HG03103 (cell line): ENCODE data around the gene C12orf76.
"Not testable (repeated sequence)": the region's sequence is repeated elsewhere in the genome, so short reads cannot be mapped to it uniquely, and the experiment has no call there.

ENCODE experiments used
- ATAC-seq: cut with Tn5 transposase; IDR thresholded peaks from one replicate; pipeline ENCODE4 v1.9.1; 2021; ENCODE audit warnings: low read depth; ENCODE audit not compliant: unreplicated experiment

Gene C12orf76, protein sequence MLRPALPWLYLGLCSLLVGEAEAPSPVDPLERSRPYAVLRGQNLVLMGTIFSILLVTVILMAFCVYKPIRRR

DNA sequence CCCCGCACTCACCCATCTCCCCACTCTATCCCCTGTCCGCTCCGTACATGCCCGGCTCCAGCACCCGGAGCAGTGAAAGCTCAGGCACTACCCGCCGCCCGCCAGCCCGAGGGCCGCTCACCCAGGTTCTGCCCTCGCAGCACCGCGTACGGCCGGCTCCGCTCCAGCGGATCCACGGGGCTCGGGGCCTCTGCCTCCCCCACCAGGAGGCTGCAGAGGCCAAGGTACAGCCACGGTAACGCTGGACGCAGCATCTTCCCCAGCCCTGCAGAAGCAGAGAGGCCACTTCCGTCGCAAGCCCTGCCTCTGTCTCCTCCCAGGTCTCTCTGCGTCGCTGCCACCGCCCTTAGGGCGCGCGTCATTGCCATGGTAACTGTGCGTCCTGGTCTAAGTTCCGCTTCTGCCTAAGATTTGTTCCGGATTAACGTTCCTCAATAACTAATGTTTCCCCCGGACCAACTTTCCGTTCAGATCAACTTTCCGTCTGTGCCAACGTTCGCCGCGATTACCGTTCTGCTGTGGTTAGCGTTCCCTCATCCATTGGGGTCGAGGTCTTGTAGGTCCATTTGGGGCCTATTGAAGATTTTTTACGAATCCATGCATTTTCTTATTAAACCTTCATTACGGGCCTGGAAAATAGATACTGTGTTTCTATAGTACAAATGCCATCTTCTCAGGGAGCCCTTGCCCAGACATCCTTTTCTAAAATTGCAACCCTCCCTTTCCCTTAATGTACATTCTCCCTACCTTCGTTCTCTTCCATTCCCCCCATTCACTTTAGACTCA is at the start of gene C12orf76:
Gene C12orf76, minus strand, starts transcription at position 281 of the 786 bp plus-strand sequence. Its CDS starts 27 bp downstream, at position 254.
- peak; percentile 96 for ATAC-seq

DNA sequence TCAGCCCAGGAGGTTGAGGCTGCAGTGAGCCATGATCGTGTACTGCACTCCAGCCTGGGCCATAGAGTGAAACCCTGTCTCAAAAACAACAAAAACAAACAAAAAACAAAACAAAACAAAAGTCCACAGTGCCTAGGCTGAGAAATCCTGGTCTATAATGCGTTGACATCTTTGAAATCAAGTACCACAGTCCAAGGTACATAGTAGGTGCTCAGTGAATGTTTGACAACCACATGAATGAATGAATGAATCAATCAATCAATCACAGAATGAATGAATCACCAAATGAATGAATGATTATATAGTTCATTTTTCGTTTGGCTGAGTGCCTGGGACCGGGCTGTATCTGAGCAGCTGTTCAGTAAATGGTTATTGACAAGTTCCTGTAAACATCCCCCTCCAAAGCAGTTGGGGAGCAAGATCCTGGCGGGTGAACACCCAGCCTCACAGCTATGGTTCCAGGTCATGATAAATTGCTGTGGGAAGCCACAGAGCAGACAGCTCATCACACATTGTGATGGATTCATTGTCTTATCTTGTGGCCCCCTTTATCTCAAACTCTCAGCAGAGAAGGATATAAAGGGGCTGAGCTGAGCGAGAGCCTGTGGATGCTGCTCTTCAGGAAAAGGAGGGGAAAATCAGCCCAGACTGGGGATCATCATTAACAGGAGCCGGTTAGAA is 45.4 kb upstream of the C12orf76 start:
- no peak for ATAC-seq

DNA sequence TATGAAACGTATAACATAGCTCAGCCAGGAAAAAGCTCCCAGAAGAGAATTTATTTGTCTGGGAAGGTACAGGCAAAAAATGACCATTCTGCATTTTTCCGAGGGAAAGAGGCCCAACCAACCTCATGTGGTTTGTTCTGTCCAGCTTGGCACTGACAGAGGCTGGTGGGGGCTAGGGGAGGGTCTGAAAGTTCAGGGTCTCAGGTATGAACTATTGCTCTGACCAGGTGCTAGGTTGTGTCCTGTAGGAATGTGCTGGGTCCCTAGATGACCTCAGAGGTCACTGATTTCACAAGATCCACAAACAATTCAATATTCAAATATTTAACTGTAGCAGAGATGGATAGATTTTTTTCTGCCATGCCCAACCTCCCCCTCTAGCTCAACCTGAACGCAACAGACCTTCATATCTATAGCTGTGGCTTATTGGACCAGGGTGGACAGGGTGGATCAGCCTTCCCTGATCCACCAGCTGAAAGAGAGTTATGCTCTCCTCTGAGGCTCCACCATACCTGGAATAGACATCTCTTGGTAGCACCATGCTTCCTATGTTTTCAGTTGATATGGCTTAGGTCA is 42.9 kb upstream of the C12orf76 start:
- no peak for ATAC-seq

DNA sequence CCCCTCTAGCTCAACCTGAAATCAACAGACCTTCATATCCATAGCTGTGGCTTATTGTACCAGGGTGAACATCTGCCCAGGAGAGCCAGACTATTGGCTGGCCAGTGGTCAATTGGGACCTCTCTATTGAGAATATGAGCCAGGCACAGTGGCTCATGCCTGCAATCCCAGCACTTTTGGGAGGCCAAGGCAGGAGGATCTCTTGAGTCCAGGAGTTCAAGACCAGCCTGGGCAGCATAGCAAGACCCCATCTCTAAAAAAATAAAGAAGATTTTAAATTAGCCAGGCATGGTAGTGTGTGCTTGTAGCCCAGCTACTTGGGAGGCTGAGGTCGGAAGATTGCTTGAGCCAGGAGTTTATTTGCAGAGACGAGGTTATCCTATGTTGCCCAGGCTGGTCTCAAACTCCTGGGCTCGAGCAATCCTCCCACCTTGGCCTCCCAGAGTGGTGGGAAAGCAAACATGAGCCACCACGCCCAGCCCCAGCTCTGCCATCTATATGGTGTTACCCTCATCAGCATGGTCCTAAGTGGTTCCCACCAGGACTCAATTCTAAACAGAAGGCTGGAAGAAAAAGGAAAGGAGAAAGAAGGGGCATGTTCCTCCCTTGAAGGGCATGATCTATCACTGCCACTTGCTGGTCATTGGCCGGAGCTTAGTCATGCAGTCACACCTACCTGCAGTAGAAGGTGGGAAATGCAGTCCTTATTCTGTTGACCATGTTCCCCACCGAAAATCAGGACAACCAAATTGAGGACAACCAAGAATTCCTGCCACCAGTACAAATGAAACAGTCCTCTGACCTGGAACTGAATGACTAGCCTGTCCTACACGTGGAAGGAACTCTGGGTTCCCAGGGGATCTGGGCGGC is 42.2 kb upstream of the C12orf76 start:
- ATAC-seq = no peak

DNA sequence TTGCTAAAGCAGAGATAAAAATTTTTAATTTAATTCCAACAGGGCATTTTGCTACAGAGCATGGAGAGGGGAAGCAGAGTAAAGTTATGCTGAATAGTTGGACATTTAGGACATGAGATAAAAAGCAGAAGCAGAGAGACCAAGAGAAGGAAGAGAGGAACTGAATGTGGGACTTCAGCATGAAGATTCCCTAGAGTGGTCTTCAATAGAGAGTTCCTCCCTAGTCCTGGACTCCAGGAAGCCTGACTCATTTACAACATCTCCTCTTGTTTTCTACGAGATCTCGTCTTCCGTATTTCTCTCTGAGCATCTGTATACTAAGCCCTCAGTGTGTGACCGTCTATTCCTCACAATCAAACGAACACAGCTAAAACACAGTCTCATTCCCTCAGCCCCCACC is 40.6 kb upstream of the C12orf76 start:
- no peak for ATAC-seq

DNA sequence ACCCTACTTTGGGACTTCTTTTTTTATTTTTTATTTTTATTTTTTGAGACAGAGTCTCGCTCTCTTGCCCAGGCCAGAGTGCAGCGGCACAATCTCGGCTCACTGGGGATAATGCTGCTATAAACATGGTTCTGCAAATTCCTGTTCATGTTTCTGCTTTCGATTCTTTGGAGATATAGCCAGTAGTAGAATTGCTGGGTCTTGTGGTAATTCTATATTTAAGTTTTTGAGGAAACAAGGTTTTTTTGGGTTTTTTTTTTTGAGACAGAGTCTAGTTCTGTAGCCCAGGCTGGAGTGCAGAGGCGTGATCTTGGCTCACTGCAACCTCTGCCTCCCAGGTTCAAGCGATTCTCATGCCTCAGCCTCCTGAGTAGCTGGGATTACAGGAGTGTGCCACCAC is 39.9 kb upstream of the C12orf76 start:
- not testable (repeated sequence) for ATAC-seq

DNA sequence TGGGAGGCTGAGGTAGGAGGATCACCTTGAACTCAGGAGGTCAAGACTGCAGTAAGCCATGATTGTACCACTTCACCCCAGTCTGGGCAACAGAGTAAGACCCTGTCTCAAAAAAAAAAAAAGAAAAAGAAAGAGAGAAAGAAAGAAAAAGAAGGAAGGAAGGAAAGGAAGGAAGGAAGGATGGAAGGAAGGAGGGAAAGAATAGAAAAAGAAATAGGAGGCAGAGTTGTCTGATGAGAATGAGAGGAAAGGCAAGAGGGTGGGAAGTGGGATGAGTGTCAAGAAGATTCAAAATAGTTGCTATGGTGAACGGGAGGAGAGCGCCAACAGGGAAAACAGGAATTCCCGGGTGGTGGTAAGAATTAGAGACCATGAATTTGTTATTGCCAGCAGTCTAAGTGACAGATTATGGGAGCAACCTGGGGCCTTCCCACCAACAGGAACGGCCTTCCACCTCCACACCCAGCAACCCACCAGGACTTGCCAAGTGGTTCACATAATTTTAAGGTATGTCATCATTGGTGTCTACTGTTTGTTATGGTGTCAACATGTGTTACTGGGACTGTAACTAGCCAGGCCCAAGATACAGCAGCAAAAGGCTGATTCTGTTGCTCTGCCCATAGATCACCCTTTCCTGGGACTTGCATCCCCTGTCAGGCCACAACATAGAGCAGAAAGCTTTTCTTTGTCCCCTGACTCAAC is 36.1 kb upstream of the C12orf76 start:
- no peak for ATAC-seq

DNA sequence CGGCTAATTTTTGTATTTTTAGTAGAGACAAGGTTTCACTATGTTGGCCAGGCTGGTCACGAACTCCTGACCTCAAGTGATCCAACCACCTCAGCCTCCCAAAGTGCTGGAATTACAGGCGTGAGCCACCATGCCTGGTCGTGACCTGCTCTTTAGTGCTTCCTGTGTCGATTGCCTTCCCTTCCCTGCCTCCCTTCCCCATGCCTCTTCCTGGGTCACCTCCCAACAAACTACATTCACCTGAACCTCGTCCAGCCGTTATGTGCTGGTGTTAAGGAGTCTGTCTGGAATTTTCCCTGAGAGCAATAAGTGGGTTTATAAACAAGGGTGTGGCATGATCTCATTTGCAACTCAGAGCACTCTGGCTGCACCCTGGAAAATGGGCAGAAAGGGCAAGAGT is 32.1 kb upstream of the C12orf76 start:
- ATAC-seq = no peak

DNA sequence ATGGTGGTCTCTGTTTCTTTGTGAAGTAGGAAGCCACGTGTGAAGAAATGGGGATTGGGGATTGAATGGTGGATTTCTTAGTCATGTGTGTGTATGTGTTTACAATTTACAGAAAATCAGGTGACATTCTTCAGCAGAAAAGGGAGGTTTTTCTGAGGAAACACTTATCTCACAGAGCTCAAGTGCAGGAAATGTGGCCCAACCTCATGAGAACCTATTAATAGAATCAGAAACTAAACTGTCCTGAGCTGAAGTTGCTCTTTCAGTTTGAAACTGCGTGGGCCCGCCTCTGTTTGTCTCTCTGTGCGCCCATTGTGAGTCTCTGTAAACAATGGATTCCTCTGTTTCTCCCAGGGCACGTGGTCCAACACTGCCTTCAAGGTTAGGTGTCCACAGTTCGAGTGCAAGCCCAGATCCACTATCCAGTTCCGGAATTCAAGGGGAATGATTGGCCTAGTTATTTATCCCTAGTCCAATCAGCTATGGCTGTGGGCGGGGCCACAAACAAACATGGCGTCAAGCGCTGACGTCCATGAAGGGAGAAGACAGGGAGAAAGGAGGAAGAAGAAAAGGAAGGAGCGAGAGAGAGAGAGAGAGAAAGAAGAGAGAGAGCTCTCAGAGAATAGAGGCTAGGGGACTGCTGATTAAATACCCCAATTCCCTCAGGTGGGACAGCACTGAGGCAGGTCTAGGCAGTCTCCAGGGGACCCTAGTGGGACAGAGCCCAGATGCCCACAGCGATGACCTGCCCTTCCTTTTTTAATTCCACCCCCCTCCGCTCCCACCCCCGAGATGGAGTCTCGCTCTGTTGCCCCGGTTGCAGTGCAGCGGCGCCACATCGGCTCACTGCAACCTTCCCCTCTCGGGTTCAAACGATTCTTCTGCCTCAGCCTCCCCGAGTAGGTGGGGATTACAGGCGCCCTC is 31.4 kb upstream of the C12orf76 start:
- peak; percentile 90 for ATAC-seq

DNA sequence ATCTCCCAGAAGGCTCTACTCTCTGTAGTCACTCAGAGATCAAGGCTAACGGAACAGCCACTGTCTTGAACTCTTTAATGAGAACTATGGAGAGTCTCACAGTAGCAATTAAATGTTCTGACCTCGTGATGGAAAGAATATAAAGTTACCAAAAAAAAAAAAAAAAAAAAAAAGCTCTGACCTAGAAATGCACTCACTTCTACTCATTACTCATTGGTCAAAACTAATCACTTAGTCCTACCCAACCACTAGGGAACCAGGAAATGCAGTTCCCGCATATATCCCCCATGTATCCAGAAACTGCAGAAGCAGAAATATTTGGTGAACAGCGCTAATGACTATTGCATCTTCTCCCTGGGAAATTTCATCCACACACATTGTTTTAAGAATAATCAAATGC is 29.5 kb upstream of the C12orf76 start:
- ATAC-seq = no peak

DNA sequence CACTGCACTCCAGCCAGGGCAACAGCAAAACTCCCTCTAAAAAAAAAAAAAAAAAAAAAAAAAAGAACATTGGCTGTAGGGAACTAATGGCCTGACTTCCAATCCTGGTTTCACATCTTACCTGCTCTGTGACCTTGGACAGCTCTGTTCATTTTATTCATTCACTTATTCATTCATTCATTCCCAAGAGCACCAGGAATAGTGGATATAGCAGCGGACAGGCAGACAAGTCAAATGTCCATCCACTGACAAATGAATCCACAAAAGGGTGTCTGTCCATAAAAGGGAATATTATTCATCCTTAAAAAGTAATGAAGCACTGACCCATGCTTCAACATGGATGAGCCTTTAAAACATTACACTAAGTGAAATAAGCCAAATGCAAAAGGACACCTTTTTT is 27.6 kb upstream of the C12orf76 start:
- no peak for ATAC-seq

DNA sequence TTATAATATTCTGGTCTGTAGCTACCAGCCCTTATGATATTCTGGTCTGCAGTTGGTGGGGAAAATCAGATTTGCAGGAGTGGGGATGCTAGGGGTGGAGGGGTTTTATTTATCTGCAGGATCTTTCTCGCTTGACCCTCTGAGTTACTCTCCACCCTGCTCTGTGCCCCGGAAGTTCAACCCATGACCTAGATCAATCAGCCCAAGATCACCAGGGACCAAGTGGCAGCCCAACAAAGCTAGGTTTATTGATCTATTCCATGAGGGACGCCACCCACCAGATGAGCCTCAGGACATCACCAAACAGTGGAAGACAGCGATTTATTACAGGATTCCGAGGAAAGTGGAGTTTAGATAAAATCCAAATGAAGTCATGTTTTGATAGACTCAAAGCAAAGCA is 25.8 kb upstream of the C12orf76 start:
- ATAC-seq = no peak

DNA sequence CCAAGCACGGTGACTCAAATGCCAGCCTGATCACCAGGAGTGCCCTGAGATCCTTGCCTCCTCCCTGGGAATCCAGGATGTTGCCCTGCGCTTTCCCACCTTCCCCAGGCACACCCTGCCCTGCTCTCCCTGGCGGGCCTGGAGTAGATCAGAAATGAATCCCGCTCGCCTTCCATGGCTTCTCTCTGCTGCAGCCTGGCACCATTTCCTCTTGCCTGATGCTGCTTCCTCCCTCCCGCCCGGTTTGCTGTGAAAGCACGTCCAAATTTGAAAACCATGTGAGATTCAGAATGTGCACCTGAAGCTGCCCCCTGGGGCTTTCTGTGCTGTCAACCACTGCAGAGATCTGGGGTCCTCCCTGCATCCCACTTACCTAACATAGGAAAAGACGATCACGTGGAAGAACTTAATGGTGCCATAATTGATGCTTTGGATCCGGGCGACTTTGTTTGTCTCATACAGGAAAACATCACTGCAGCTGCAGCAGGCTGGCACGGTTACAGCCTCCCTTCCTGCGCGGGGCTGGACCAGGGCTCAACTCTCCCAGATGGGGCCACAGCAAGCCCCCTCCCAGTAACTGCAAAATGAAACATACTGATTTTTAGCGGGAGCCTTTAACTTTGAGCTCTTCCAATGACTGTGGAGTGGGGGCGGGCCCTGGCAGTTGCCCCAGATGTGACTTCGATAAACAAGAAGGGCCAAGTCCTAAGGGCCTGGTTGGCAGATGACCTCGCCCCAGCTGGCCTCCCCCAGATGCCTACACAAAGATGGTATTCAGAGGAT is 24.9 kb upstream of the C12orf76 start:
- ATAC-seq = no peak

DNA sequence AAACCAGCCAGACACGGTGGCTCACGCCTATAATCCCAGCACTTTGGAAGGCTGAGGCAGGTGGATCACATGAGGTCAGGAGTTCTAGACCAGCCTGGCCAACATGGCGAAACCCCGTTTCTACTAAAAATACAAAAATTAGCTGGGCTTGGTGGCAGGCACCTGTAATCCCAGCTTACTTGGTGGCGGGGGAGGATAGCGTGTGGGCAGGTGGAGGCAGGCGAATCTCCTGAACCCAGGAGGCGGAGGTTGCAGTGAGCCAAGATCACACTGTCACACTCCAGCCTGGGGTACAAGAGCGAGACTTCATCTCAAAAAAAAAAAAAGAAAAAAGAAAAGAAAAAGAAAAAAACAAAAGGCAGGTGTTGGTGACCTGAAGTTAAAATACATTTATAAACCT is 24.3 kb upstream of the C12orf76 start:
- not testable (repeated sequence) for ATAC-seq

DNA sequence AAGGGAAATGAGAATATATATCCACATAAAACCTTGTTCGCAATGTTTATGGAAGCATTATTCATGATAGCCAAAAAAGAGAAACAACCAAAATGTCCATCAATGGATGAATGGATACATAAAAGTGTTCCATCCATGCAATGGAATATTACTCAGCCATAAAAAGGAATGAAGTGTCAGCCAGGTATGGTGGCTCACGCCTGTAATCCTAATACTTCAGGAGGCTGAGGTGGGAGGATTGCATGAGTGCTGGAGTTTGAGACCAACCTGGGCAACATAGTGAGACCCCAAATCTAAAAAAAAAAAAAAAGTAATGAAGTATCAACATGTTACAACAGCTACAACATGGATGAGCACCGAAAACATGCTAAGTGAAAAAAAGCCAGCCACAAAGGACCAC is 23.6 kb upstream of the C12orf76 start:
- no peak for ATAC-seq

DNA sequence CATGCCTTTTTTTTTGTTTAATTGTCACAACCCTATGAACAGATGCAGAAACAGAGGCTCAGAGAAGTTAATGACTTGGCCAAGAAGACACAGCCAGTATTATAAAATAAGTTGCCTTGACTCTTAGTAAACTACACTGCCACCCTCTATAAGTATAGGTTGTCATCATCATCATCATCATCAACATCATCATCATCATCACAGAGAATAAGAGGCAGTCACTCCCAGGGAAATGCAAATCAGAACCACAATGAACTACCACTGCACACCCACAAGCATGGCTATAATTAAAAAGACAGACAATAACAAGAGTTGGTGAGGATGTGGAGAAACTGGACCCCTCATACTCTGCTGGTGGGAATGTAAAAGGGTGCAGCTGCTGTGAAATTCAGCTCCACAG is 23.2 kb upstream of the C12orf76 start:
- ATAC-seq = no peak

DNA sequence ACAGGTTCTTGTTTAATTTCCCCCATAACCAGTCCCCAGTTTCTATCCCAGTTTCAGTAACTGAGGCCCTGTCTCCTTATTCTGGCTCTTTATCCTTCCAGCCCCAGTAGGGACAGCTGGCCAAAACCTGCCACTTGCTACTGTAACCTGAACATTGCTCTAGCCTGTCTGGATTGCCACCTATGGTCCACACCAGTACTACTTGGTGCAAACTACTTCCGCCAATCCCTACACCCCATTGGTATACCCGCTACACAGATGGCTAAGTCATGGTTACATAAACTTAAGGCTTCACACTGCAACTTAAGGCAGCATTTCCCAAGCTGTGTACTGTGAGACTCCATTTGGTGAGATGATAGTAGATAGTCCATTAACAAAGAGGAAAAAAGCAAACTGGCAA is 20.3 kb upstream of the C12orf76 start:
- ATAC-seq = no peak

DNA sequence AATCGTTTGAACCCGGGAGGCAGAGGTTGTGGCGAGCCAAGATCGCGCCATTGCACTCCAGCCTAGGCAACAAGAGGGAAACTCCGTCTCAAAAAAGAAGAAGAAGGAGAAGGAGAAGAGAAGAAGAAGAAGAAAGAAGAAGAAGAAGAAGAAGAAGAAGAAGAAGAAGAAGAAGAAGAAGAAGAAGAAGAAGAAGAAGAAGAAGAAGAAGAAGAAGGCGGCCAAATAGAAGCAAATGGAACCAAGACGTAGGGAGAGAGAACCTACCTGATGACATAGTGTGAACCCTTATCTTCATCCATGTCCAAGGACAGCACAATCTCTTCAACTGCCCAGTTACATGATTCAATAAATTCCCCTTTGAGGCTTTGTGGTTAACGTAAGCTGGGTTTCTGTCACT is 19.8 kb upstream of the C12orf76 start:
- ATAC-seq = not testable (repeated sequence)
